Peyer's patch (tissue), 4 donors: Measurements from ENCODE around the gene SLC25A13.

Experiments used
- POLR2A ChIP-seq, 2 donors: fragments of 450-650 bp; IDR thresholded peaks; one replicate each; pipeline ENCODE4 v1.5.1; 2017; ENCODE audit warnings: antibody characterized with exemption in 2 of 2, mild to moderate bottlenecking in 2 of 2, moderate library complexity in 2 of 2
- TF ChIP-seq, protein P1 (sequence below), 6 experiments: fragments of 450-650 bp in 4 of 6; fragments of 200-600 bp in 2 of 6; sonication (generic) in 1 of 6; IDR thresholded peaks; one replicate each; pipeline ENCODE4 v1.5.1; 2017 to 2019; ENCODE audit warnings: antibody characterized with exemption in 6 of 6, mild to moderate bottlenecking in 3 of 6, moderate library complexity in 1 of 6

DNA sequence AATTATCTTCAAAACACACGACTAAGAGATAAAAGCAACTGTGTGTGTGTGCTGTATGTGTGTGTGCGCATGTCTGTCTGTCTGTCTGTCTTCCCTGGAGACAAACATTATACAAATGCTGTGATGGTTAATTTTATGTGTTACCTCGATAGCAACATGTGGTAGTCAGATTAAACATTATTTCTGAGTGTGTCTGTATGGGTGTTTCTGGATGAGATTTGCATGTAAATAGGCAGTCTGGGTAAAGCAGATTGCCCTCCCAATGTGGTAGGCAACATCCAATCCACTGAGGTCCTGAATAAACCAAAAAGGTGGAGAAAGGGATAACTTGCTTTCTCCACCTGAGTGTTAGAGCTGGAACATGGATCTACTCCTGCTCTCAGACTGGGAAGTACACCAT, 67.9 kb downstream of the SLC25A13 start:
- TF ChIP-seq, protein P1, sequence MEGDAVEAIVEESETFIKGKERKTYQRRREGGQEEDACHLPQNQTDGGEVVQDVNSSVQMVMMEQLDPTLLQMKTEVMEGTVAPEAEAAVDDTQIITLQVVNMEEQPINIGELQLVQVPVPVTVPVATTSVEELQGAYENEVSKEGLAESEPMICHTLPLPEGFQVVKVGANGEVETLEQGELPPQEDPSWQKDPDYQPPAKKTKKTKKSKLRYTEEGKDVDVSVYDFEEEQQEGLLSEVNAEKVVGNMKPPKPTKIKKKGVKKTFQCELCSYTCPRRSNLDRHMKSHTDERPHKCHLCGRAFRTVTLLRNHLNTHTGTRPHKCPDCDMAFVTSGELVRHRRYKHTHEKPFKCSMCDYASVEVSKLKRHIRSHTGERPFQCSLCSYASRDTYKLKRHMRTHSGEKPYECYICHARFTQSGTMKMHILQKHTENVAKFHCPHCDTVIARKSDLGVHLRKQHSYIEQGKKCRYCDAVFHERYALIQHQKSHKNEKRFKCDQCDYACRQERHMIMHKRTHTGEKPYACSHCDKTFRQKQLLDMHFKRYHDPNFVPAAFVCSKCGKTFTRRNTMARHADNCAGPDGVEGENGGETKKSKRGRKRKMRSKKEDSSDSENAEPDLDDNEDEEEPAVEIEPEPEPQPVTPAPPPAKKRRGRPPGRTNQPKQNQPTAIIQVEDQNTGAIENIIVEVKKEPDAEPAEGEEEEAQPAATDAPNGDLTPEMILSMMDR (IDR thresholded peaks at IDR 0.05): no peak
- no peak for TF ChIP-seq POLR2A (IDR thresholded peaks at IDR 0.05)
